Lower leg skin (tissue), 4 donors: ENCODE measurements around the gene FILIP1L. TPM values are rescaled to one million over a fixed set of nuclear protein-coding genes. Genes with fewer than 3 reads are reported as not detected.

Experiments
- DNase-seq, 2 donors: peaks; one replicate each; pipeline ENCODE4 v3.0.0-alpha.2; 2019; ENCODE audit warnings: low spot score in 2 of 2
- H3K4me3 ChIP-seq: fragments of 200-600 bp; sonication (generic); 2 replicates; pipeline ENCODE4 v1.5.1; 2017; ENCODE audit warnings: mild to moderate bottlenecking, low read depth; ENCODE audit not compliant: poor library complexity, severe bottlenecking
- CTCF ChIP-seq, 3 donors: fragments of 450-650 bp; IDR thresholded peaks; one replicate each; pipeline ENCODE4 v1.5.1; 2016; ENCODE audit warnings: antibody characterized with exemption in 3 of 3, mild to moderate bottlenecking in 3 of 3, moderate library complexity in 2 of 3
- POLR2A ChIP-seq, 2 donors: fragments of 450-650 bp; IDR thresholded peaks; one replicate each; pipeline ENCODE4 v1.6.1; 2016 to 2017; ENCODE audit warnings: antibody characterized with exemption in 2 of 2, mild to moderate bottlenecking in 1 of 2, moderate library complexity in 1 of 2
- WGBS, 2 donors: methylation state at CpG; one replicate each; pipeline ENCODE4 v1.1.5; 2018; 5-methylcytosine and 5-hydroxymethylcytosine counted together
- intact Hi-C: fragments of 100-400 bp; cut with DNase I; formaldehyde crosslinking; loops from one replicate; pipeline ENCODE4 v1.15.0; 2023; ENCODE audit warnings: low total_unique reads
- total RNA-seq, 4 donors: library from RNA; depleted of rRNA; stranded (reverse); fragments of >200 nt; gene quantifications; one replicate each; pipeline ENCODE4 v1.1.0, GENCODE V29; 2016

The FILIP1L gene
- total RNA-seq, 4 donors from 2014 or later: 17.5 to 33.9 (median 22.1) TPM

GRCh38 chr3:99875581-99875928, 238.7 kb downstream of the FILIP1L start:
- peak overlapping the region; percentile 73 for H3K4me3 ChIP-seq
- DNase-seq: no peak
- intact Hi-C loops: no loop called here
- TF ChIP-seq POLR2A (IDR thresholded peaks at IDR 0.05): no peak
- TF ChIP-seq CTCF (IDR thresholded peaks at IDR 0.05): no peak
- 2 to 3% methylated on average over 6 of the region's 6 CpGs for whole genome bisulfite sequencing, 2 donors

GRCh38 chr3:99874237-99875002, 239.9 kb downstream of the FILIP1L start:
- DNase-seq: no peak
- TF ChIP-seq POLR2A (IDR thresholded peaks at IDR 0.05) (no peak), CTCF (IDR thresholded peaks at IDR 0.05) (no peak)
- WGBS, 2 donors: 55 to 60% methylated on average over 3 of the region's 3 CpGs
- intact Hi-C loops: no loop called here
- no peak overlapping the region for H3K4me3 ChIP-seq

GRCh38 chr3:99873269-99874102, 240.8 kb downstream of the FILIP1L start:
- TF ChIP-seq POLR2A (IDR thresholded peaks at IDR 0.05) (no peak), CTCF (IDR thresholded peaks at IDR 0.05) (no peak)
- intact Hi-C loops: no loop called here
- WGBS, 2 donors: 24% methylated on average over 2 of the region's 2 CpGs
- no peak overlapping the region for H3K4me3 ChIP-seq
- no peak for DNase-seq

GRCh38 chr3:99872923-99873254, 241.4 kb downstream of the FILIP1L start:
- DNase-seq: no peak
- TF ChIP-seq POLR2A (IDR thresholded peaks at IDR 0.05) (no peak), CTCF (IDR thresholded peaks at IDR 0.05) (no peak)
- H3K4me3 ChIP-seq: no peak overlapping the region
- intact Hi-C loops: no loop called here

GRCh38 chr3:99871231-99872045, 242.9 kb downstream of the FILIP1L start:
- no peak for TF ChIP-seq POLR2A (IDR thresholded peaks at IDR 0.05)
- TF ChIP-seq CTCF (IDR thresholded peaks at IDR 0.05): no peak
- DNase-seq: no peak
- intact Hi-C loops: no loop called here
- WGBS, 2 donors: 74 to 79% methylated on average over 4 of the region's 4 CpGs
- H3K4me3 ChIP-seq: no peak overlapping the region
